ENCODE measurements around the gene LTK.

Gene LTK

DNA sequence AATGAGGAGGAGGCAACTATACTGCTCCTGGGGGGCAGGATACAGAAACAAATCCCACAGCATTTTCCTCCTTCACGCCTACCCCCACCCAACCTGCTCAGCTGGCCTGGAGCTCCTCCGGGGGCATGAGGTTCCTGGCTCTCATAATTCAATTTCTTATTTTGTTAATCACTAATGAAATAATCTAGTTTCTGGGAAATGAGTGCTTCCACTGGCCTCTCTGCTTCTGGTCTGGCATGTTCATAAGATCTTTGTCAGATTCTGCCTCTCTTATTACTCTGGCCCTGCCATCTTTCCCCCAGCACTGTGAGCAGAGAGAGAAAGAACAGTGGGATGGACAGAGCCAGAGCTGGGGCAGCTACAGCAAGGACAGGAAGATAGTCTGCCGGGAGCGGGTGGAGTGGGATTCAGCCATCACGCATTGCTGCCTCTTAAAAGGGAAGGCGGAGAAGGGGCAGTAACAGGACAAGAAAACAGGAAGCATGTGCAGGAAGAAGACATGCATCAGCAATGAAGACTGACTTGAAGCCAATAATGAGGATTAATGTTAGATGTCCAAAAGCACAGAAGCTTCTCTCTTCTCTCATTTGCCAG, 16.8 kb upstream of the LTK start:
- Histone ChIP-seq H3K9me3 (ENCODE audit: insufficient read depth, low read length) (no peaks in the 10 kb centered on the region), H3K4me3 (ENCODE audit: insufficient read length, low read depth) (no peak overlapping the region), H3K9ac (ENCODE audit: insufficient read length, low read depth) (no peak overlapping the region), H3K36me3 (ENCODE audit: insufficient read depth, insufficient read length, low read length) (peaks cover 78% of the 10 kb centered on the region), H3K4me1 (ENCODE audit: insufficient read depth, insufficient read length) (no peaks in the 10 kb centered on the region), H3K27me3 (ENCODE audit: insufficient read depth, insufficient read length) (no peaks in the 10 kb centered on the region)
- no peak for TF ChIP-seq SUZ12 (IDR thresholded peaks at IDR 0.05; ENCODE audit: extremely low read depth, insufficient read depth, insufficient read length)
- no peak for TF ChIP-seq ZNF274 (IDR thresholded peaks at IDR 0.05; ENCODE audit: low read depth, low read length)
- no peak for TF ChIP-seq YY1 (IDR thresholded peaks at IDR 0.05; ENCODE audit: insufficient read depth, insufficient read length)
- no peak for DNase-seq (ENCODE audit: low read depth, low spot score)

DNA sequence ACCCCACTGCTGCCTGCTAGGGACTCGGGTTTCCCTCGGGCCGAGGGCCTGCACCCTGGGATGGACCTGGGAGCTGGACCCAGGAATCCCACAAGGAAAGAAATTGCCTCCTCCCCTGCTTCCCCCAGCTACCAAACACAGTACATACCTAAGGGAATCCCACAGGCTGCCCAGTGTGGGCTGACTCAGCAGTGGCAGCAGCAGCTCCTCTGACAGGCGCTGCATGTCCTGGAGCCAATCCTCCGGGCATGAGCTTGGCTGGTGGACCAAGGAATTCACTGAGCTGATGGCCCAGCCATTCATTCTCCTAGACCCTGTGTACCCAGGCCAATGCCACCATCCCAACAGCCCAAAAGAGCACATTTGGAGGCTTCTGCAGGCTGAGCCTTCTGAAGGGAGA, 9.5 kb upstream of the LTK start:
- no peak for DNase-seq (ENCODE audit: low read depth, low spot score)
- Histone ChIP-seq H3K36me3 (ENCODE audit: insufficient read depth, insufficient read length, low read length) (peaks cover 80% of the 10 kb centered on the region), H3K9ac (ENCODE audit: insufficient read length, low read depth) (no peak overlapping the region), H3K27me3 (ENCODE audit: insufficient read depth, insufficient read length) (no peaks in the 10 kb centered on the region), H3K9me3 (ENCODE audit: insufficient read depth, low read length) (no peaks in the 10 kb centered on the region), H3K4me3 (ENCODE audit: insufficient read length, low read depth) (no peak overlapping the region), H3K4me1 (ENCODE audit: insufficient read depth, insufficient read length) (no peaks in the 10 kb centered on the region)
- TF ChIP-seq ZNF274 (IDR thresholded peaks at IDR 0.05; ENCODE audit: low read depth, low read length): no peak
- TF ChIP-seq SUZ12 (IDR thresholded peaks at IDR 0.05; ENCODE audit: extremely low read depth, insufficient read depth, insufficient read length): no peak
- no peak for TF ChIP-seq YY1 (IDR thresholded peaks at IDR 0.05; ENCODE audit: insufficient read depth, insufficient read length)

DNA sequence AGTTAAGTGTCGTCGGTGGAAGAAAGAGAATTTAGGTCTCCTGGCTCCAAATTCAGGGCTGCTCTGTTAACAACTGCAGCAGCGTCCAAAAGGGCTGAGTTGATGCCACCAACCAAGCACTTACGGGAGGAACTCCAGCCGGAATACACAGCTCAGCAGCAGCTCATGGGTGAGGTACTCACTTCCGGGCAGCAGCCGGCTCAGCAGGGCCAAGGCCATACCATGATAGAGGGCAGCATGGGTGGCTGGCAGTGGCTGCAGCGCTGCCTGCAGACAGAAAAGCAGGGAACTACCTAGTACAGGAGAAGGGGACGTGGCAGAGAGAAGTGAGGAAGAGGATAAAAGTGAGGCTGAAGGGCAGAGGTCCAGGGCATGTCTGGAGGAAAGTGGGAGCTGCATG, 8.0 kb upstream of the LTK start:
- TF ChIP-seq YY1 (IDR thresholded peaks at IDR 0.05; ENCODE audit: insufficient read depth, insufficient read length): no peak
- TF ChIP-seq SUZ12 (IDR thresholded peaks at IDR 0.05; ENCODE audit: extremely low read depth, insufficient read depth, insufficient read length): no peak
- no peak for TF ChIP-seq ZNF274 (IDR thresholded peaks at IDR 0.05; ENCODE audit: low read depth, low read length)

DNA sequence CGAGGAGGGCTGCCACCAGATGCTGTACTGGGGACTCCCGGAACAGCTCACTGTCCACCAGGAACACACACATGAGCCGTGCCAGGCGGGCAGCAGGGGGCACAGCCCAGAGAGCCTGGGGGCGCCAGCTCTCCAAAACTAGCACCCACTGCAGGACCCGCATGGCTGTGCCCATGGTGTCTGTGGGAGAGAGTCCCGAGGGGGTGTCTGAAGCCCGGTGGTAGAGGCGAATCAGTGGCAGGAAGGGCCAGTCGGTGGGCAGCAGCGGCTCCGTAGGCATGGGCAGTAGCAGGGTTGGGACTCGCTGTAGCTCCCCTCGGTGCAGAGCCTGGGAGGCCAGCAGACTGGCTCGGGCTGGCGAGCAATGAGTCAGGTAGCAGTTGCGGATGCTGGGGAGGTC, 7.0 kb upstream of the LTK start:
- no peak for TF ChIP-seq SUZ12 (IDR thresholded peaks at IDR 0.05; ENCODE audit: extremely low read depth, insufficient read depth, insufficient read length)
- TF ChIP-seq YY1 (IDR thresholded peaks at IDR 0.05; ENCODE audit: insufficient read depth, insufficient read length): no peak
- no peak for TF ChIP-seq ZNF274 (IDR thresholded peaks at IDR 0.05; ENCODE audit: low read depth, low read length)
- Histone ChIP-seq H3K27me3 (ENCODE audit: insufficient read depth, insufficient read length) (no peaks in the 10 kb centered on the region), H3K36me3 (ENCODE audit: insufficient read depth, insufficient read length, low read length) (peaks cover 75% of the 10 kb centered on the region), H3K4me1 (ENCODE audit: insufficient read depth, insufficient read length) (no peaks in the 10 kb centered on the region), H3K9ac (ENCODE audit: insufficient read length, low read depth) (no peak overlapping the region), H3K4me3 (ENCODE audit: insufficient read length, low read depth) (no peak overlapping the region), H3K9me3 (ENCODE audit: insufficient read depth, low read length) (no peaks in the 10 kb centered on the region)
- no peak for DNase-seq (ENCODE audit: low read depth, low spot score)

More for the DNA sequence above, 8.0 kb upstream of the LTK start:
- H3K4me3 ChIP-seq (ENCODE audit: insufficient read length, low read depth): no peak overlapping the region
- peaks cover 80% of the 10 kb centered on the region for H3K36me3 ChIP-seq (ENCODE audit: insufficient read depth, insufficient read length, low read length)
- no peak overlapping the region for H3K9ac ChIP-seq (ENCODE audit: insufficient read length, low read depth)
- H3K4me1 ChIP-seq (ENCODE audit: insufficient read depth, insufficient read length): no peaks in the 10 kb centered on the region
- H3K27me3 ChIP-seq (ENCODE audit: insufficient read depth, insufficient read length): no peaks in the 10 kb centered on the region
- no peak for DNase-seq (ENCODE audit: low read depth, low spot score)
- H3K9me3 ChIP-seq (ENCODE audit: insufficient read depth, low read length): no peaks in the 10 kb centered on the region

DNA sequence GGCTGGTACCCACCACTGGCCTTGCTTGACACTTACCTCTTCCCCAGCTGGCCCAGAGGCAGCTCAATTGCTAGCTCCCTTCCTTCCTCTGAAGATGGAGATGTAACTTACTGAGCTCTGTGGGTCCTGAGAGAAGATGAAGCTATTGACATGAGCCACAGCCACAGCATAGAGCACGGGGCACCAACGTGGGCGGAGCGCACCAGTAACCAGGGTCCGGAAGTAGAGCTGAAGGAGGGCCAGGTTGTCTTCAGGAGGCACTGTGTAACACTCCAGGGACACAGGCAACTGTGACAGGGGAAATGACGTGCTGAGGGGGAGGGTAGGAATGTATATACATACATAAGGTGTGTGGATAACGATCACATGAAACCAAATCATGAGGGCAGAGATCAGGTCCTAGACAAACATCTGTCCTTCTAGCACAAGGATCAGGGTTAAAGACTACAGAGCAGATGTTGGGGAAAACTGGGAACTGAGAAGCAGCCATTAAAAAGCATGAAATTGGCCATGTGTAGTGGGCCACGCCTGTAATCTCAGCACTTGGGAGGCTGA, 4.3 kb upstream of the LTK start:
- H3K9me3 ChIP-seq (ENCODE audit: insufficient read depth, low read length): no peaks in the 10 kb centered on the region
- H3K27me3 ChIP-seq (ENCODE audit: insufficient read depth, insufficient read length): no peaks in the 10 kb centered on the region
- TF ChIP-seq YY1 (IDR thresholded peaks at IDR 0.05; ENCODE audit: insufficient read depth, insufficient read length) (no peak), ZNF274 (IDR thresholded peaks at IDR 0.05; ENCODE audit: low read depth, low read length) (no peak), SUZ12 (IDR thresholded peaks at IDR 0.05; ENCODE audit: extremely low read depth, insufficient read depth, insufficient read length) (no peak)
- no peak overlapping the region for H3K4me3 ChIP-seq (ENCODE audit: insufficient read length, low read depth)
- no peak for DNase-seq (ENCODE audit: low read depth, low spot score)
- no peak overlapping the region for H3K9ac ChIP-seq (ENCODE audit: insufficient read length, low read depth)
- peaks cover 4% of the 10 kb centered on the region for H3K4me1 ChIP-seq (ENCODE audit: insufficient read depth, insufficient read length)
- peaks cover 64% of the 10 kb centered on the region for H3K36me3 ChIP-seq (ENCODE audit: insufficient read depth, insufficient read length, low read length)

DNA sequence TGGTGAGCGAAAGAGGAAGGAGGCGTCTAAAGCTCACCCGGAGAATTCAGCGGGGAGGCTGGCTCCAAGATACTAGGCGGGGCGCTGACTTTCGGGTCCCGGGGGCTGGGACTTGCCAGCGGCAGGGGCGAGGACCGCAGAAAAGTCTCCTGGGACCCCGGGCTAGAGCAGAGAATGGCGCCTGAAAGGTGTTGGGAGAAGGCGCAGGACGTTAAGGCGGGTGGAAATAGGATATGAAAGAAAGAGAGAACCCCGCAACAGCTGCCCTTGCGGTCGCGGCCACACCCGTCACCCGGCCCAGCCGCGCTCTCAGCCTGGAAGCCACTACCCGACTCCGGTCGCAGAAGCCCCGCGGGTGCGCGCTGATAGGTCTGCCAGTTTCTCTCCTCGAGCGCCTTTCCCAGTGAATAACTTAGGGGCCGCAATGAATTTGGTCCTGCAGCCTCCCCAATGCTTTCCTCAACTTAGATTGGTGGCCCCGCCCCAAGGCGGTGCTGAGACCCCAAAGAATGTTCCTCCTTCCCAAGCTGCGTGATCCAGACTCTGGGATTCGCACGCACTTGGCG, 604 bp downstream of the LTK start:
- no peaks in the 10 kb centered on the region for H3K9me3 ChIP-seq (ENCODE audit: insufficient read depth, low read length)
- no peak for DNase-seq (ENCODE audit: low read depth, low spot score)
- H3K27me3 ChIP-seq (ENCODE audit: insufficient read depth, insufficient read length): peaks cover 4% of the 10 kb centered on the region
- no peak overlapping the region for H3K9ac ChIP-seq (ENCODE audit: insufficient read length, low read depth)
- TF ChIP-seq SUZ12 (IDR thresholded peaks at IDR 0.05; ENCODE audit: extremely low read depth, insufficient read depth, insufficient read length) (no peak), YY1 (IDR thresholded peaks at IDR 0.05; ENCODE audit: insufficient read depth, insufficient read length) (no peak), ZNF274 (IDR thresholded peaks at IDR 0.05; ENCODE audit: low read depth, low read length) (no peak)
- no peak overlapping the region for H3K4me3 ChIP-seq (ENCODE audit: insufficient read length, low read depth)
- peaks cover 29% of the 10 kb centered on the region for H3K36me3 ChIP-seq (ENCODE audit: insufficient read depth, insufficient read length, low read length)
- peaks cover 7% of the 10 kb centered on the region for H3K4me1 ChIP-seq (ENCODE audit: insufficient read depth, insufficient read length)

DNA sequence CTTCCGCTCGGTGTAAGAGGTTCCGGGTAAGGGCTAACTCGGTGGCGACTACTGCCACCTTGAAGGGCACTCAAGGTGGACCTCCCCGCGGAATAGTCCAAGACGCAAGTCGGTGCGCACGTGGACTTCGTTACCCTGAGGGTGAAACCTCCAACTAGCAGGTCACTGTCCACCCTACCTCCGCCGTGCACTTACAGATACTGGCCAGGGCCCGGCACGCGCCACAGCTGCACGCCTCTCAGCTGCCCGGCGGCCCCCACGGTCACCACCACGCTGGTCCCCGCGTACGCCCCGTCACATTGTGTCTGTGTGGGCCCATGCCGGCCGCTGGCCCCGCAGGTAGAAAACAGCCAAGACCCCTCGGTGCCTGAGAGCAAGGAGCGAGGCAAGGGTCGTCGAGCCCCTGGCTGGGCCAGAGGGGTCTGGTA, 1.1 kb downstream of the LTK start:
- H3K4me1 ChIP-seq (ENCODE audit: insufficient read depth, insufficient read length): peaks cover 7% of the 10 kb centered on the region
- peaks cover 4% of the 10 kb centered on the region for H3K27me3 ChIP-seq (ENCODE audit: insufficient read depth, insufficient read length)
- DNase-seq (ENCODE audit: low read depth, low spot score): no peak
- no peaks in the 10 kb centered on the region for H3K9me3 ChIP-seq (ENCODE audit: insufficient read depth, low read length)
- H3K4me3 ChIP-seq (ENCODE audit: insufficient read length, low read depth): no peak overlapping the region
- peaks cover 24% of the 10 kb centered on the region for H3K36me3 ChIP-seq (ENCODE audit: insufficient read depth, insufficient read length, low read length)
- TF ChIP-seq ZNF274 (IDR thresholded peaks at IDR 0.05; ENCODE audit: low read depth, low read length) (no peak), SUZ12 (IDR thresholded peaks at IDR 0.05; ENCODE audit: extremely low read depth, insufficient read depth, insufficient read length) (no peak), YY1 (IDR thresholded peaks at IDR 0.05; ENCODE audit: insufficient read depth, insufficient read length) (no peak)
- no peak overlapping the region for H3K9ac ChIP-seq (ENCODE audit: insufficient read length, low read depth)
